Liver (tissue), 9 donors: ENCODE results near the gene GGACT. TPM values are rescaled to one million over a fixed set of nuclear protein-coding genes. Genes with fewer than 3 reads are reported as not detected.
"Not testable (repeated sequence)": the region's sequence is repeated elsewhere in the genome, so short reads cannot be mapped to it uniquely, and the experiment has no call there.

Source experiments
- DNase-seq: peaks from one replicate; pipeline ENCODE4 v3.0.0-alpha.2; 2017; ENCODE audit warnings: low spot score
- H3K27ac ChIP-seq, 2 donors: one replicate each; pipeline ENCODE4 v1.7.0; 2013; ENCODE audit warnings: inconsistent platforms in 2 of 2, low read length in 2 of 2, control low read depth in 1 of 2, low read depth in 1 of 2, mild to moderate bottlenecking in 1 of 2
- H3K27me3 ChIP-seq, 4 donors: one replicate each; pipeline versions ENCODE4 v1.6.1 to v1.7.0; 2013; ENCODE audit warnings: low read length in 3 of 4, inconsistent platforms in 1 of 4, mild to moderate bottlenecking in 1 of 4, moderate library complexity in 1 of 4; ENCODE audit not compliant: control insufficient read depth in 4 of 4, insufficient read depth in 4 of 4
- H3K36me3 ChIP-seq, 4 donors: one replicate each; pipeline versions ENCODE4 v1.6.1 to v1.7.0; 2013; ENCODE audit warnings: low read length in 3 of 4, mild to moderate bottlenecking in 3 of 4, low read depth in 1 of 4, moderate library complexity in 1 of 4; ENCODE audit not compliant: control insufficient read depth in 4 of 4, insufficient read depth in 3 of 4
- H3K4me1 ChIP-seq, 4 donors: one replicate each; pipeline versions ENCODE4 v1.6.1 to v1.7.0; 2013; ENCODE audit warnings: low read length in 3 of 4, mild to moderate bottlenecking in 3 of 4, moderate library complexity in 1 of 4; ENCODE audit not compliant: control insufficient read depth in 4 of 4, insufficient read depth in 4 of 4
- H3K4me3 ChIP-seq, 3 donors: one replicate each; pipeline versions ENCODE4 v1.6.1 to v1.7.0; 2013; ENCODE audit warnings: low read length in 3 of 3, control low read depth in 1 of 3, low read depth in 1 of 3, mild to moderate bottlenecking in 1 of 3
- H3K9ac ChIP-seq, 2 donors: one replicate each; pipeline ENCODE4 v1.7.0; 2013; ENCODE audit warnings: low read length in 2 of 2, mild to moderate bottlenecking in 2 of 2, moderate library complexity in 2 of 2, control low read depth in 1 of 2, low read depth in 1 of 2
- H3K9me3 ChIP-seq, 4 donors: one replicate each; pipeline versions ENCODE4 v1.6.1 to v1.7.0; 2013; ENCODE audit warnings: low read length in 3 of 4; ENCODE audit not compliant: control insufficient read depth in 4 of 4
- ATF3 ChIP-seq: IDR thresholded peaks from 2 replicates; pipeline ENCODE4 v1.6.1; 2016; ENCODE audit warnings: antibody characterized with exemption
- EGR1 ChIP-seq, 2 donors: IDR thresholded peaks; 2 replicates each; pipeline ENCODE4 v1.6.1; 2016 to 2018; ENCODE audit warnings: antibody characterized with exemption in 2 of 2, low read depth in 2 of 2
- FOXA1 ChIP-seq: IDR thresholded peaks from 2 replicates; pipeline ENCODE4 v1.6.1; 2016; ENCODE audit warnings: antibody characterized with exemption
- FOXA2 ChIP-seq: IDR thresholded peaks from 2 replicates; pipeline ENCODE4 v1.6.1; 2016; ENCODE audit warnings: antibody characterized with exemption
- GABPA ChIP-seq, 2 donors: IDR thresholded peaks in 1 of 2; conservative IDR thresholded peaks in 1 of 2; 2 replicates each; pipeline ENCODE4 v1.6.1; 2016; ENCODE audit warnings: antibody characterized with exemption in 2 of 2, mild to moderate bottlenecking in 1 of 2, moderate library complexity in 1 of 2
- HNF4A ChIP-seq, 2 donors: conservative IDR thresholded peaks; 2 replicates each; pipeline ENCODE4 v1.6.1; 2016; ENCODE audit warnings: antibody characterized with exemption in 2 of 2, mild to moderate bottlenecking in 2 of 2
- HNF4G ChIP-seq: IDR thresholded peaks from 2 replicates; pipeline ENCODE4 v1.6.1; 2016; ENCODE audit warnings: antibody characterized with exemption
- JUND ChIP-seq, 2 donors: IDR thresholded peaks; 2 replicates each; pipeline ENCODE4 v1.6.1; 2016; ENCODE audit warnings: antibody characterized with exemption in 2 of 2
- NR2F2 ChIP-seq: IDR thresholded peaks from 2 replicates; pipeline ENCODE4 v1.6.1; 2016; ENCODE audit warnings: antibody characterized with exemption
- RAD21 ChIP-seq, 2 donors: IDR thresholded peaks; 2 replicates each; pipeline ENCODE4 v1.6.1; 2016; ENCODE audit warnings: antibody characterized with exemption in 2 of 2, mild to moderate bottlenecking in 2 of 2
- REST ChIP-seq: IDR thresholded peaks from 2 replicates; pipeline ENCODE4 v1.6.1; 2016; ENCODE audit warnings: antibody characterized with exemption, mild to moderate bottlenecking
- RXRA ChIP-seq, 2 donors: IDR thresholded peaks; 2 replicates each; pipeline ENCODE4 v1.6.1; 2017 to 2018; ENCODE audit warnings: antibody characterized with exemption in 2 of 2, mild to moderate bottlenecking in 1 of 2
- SP1 ChIP-seq: IDR thresholded peaks from 2 replicates; pipeline ENCODE4 v1.6.1; 2018; ENCODE audit warnings: antibody characterized with exemption, mild to moderate bottlenecking
- YY1 ChIP-seq: IDR thresholded peaks from 2 replicates; pipeline ENCODE4 v1.6.1; 2016; ENCODE audit warnings: antibody characterized with exemption, mild to moderate bottlenecking
- ZBTB33 ChIP-seq: IDR thresholded peaks from 2 replicates; pipeline ENCODE4 v1.6.1; 2016; ENCODE audit warnings: antibody characterized with exemption
- WGBS: extraction: QIAGEN DNeasy Blood & Tissue Kit; methylation state at CpG from one replicate; pipeline ENCODE4 v1.1.7; 2013; 5-methylcytosine and 5-hydroxymethylcytosine counted together
- polyA plus RNA-seq, 2 donors: library from polyadenylated mRNA; stranded (reverse) in 1 of 2; unstranded in 1 of 2; fragments of 200-250 nt in 1 of 2; fragments of >200 nt in 1 of 2; fragmentation: Nextera tagmentation in 1 of 2; extraction: Ambion mirVana in 1 of 2; gene quantifications; one replicate each; pipeline versions ENCODE4 v1.2.1 to v1.2.3, GENCODE V29; 2013 to 2015
- total RNA-seq, 2 donors: library from RNA; depleted of rRNA; stranded (reverse); fragments of >200 nt; gene quantifications; one replicate each; pipeline ENCODE4 v1.2.3, GENCODE V29; 2014
- TF ChIP-seq, protein P1 (sequence below): fragments of 150-350 bp; IDR thresholded peaks from 2 replicates; pipeline ENCODE4 v1.5.1; 2017; ENCODE audit warnings: improper control_type of control experiment, low read depth, low read length; ENCODE audit not compliant: missing input control
- donor health status: healthy.
- donor health status: healthy.
- donor health status: healthy.
- donor health status: healthy.
- donor health status: healthy.

The GGACT gene
- total and polyA plus RNA-seq, 4 donors = 2.5 to 6.3 (median 4.1) TPM

DNA sequence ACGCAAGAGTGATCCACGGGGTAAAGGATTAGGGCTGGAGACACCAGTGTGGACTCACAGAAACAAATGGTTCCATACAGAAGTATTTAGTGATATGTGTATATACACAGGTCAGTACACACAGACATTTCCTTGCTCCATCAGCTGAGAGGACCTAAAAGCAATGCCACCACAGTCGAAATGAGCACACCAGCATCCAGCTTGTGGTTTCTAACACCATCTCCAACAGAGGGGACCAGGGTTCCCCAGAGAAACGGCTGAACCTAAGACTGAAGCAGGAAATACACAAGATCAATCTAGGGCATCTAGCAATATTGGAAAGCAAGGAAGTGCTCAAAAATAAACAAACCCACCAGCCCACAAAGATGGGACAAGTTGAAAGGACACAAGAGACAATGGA, 7.6 kb downstream of the GGACT start:
- WGBS = 94% methylated on average over 4 of the region's 4 CpGs
- Histone ChIP-seq H3K27me3 (no peaks in the 10 kb centered on the region), H3K36me3 (peaks cover 0 to 9% (median 5%) of the 10 kb centered on the region in 4 donors), H3K27ac (no peak overlapping the region), H3K9me3 (no peaks in the 10 kb centered on the region), H3K4me3 (no peak overlapping the region), H3K4me1 (no peaks in the 10 kb centered on the region), H3K9ac (no peak overlapping the region)
- TF ChIP-seq HNF4G = no peak
- TF ChIP-seq HNF4A (conservative IDR thresholded peaks at IDR 0.05) = no peak
- no peak for TF ChIP-seq RAD21 (IDR thresholded peaks at IDR 0.05)
- TF ChIP-seq FOXA2 = no peak
- TF ChIP-seq SP1 = no peak
- no peak for TF ChIP-seq FOXA1
- no peak for TF ChIP-seq REST
- no peak for TF ChIP-seq EGR1 (IDR thresholded peaks at IDR 0.05; ENCODE audit: low read depth in 2 of 2)
- DNase-seq = no peak

GRCh38 chr13:100580045-100580444, 8.5 kb downstream of the GGACT start:
- H3K27ac ChIP-seq = no peak overlapping the region
- H3K9me3 ChIP-seq = no peaks in the 10 kb centered on the region
- no peaks in the 10 kb centered on the region for H3K27me3 ChIP-seq
- H3K4me1 ChIP-seq = no peaks in the 10 kb centered on the region
- DNase-seq = no peak
- no peak overlapping the region for H3K4me3 ChIP-seq
- peaks cover 0 to 9% (median 5%) of the 10 kb centered on the region in 4 donors for H3K36me3 ChIP-seq
- H3K9ac ChIP-seq = no peak overlapping the region
- TF ChIP-seq, protein P1, sequence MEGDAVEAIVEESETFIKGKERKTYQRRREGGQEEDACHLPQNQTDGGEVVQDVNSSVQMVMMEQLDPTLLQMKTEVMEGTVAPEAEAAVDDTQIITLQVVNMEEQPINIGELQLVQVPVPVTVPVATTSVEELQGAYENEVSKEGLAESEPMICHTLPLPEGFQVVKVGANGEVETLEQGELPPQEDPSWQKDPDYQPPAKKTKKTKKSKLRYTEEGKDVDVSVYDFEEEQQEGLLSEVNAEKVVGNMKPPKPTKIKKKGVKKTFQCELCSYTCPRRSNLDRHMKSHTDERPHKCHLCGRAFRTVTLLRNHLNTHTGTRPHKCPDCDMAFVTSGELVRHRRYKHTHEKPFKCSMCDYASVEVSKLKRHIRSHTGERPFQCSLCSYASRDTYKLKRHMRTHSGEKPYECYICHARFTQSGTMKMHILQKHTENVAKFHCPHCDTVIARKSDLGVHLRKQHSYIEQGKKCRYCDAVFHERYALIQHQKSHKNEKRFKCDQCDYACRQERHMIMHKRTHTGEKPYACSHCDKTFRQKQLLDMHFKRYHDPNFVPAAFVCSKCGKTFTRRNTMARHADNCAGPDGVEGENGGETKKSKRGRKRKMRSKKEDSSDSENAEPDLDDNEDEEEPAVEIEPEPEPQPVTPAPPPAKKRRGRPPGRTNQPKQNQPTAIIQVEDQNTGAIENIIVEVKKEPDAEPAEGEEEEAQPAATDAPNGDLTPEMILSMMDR = no peak
- TF ChIP-seq NR2F2 (no peak), HNF4A (conservative IDR thresholded peaks at IDR 0.05) (no peak), JUND (IDR thresholded peaks at IDR 0.05) (no peak), FOXA2 (no peak), REST (no peak), RAD21 (IDR thresholded peaks at IDR 0.05) (no peak), EGR1 (IDR thresholded peaks at IDR 0.05; ENCODE audit: low read depth in 2 of 2) (no peak), HNF4G (no peak), YY1 (no peak), RXRA (IDR thresholded peaks at IDR 0.05) (no peak), SP1 (no peak), ATF3 (no peak), ZBTB33 (no peak), GABPA (IDR thresholded peaks at IDR 0.05 in 1 of 2, conservative IDR thresholded peaks at IDR 0.05 in 1 of 2) (no peak), FOXA1 (no peak)
- WGBS = 97% methylated on average over 12 of the region's 12 CpGs

GRCh38 chr13:100577239-100577638, 11.3 kb downstream of the GGACT start:
- not testable (repeated sequence) for H3K4me1 ChIP-seq, H3K27me3 ChIP-seq, H3K9me3 ChIP-seq, H3K9ac ChIP-seq, DNase-seq, H3K27ac ChIP-seq, H3K4me3 ChIP-seq, H3K36me3 ChIP-seq
- 97% methylated on average over 4 of the region's 4 CpGs for WGBS
